Measurements from ENCODE around the gene GALT.

GALT gene

DNA sequence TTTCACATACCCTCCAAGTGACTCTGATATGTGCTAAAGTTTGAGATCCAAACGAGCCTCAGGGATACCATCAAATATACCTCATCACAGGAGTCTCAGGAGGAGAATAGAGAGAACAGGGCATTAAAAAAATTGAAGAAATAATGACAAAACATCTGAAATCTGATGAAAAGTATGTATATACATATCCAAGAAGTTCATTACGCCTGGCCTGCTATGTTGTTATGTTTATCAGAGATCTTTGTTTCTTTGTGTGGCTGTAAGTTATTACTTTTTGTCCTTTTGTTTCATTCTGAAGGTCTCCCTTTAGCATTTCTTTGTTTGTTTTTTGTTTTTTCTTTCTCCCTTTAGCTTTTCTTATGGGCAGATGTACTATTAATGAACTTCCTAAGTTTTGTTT, 47.1 kb downstream of the GALT start:
- H3K4me3 ChIP-seq (ENCODE audit: control insufficient read depth, low read depth, low read length) = no peak overlapping the region
- no peak for TF ChIP-seq CTCF (IDR thresholded peaks at IDR 0.05; ENCODE audit: control insufficient read depth, insufficient read depth, low read depth, low read length, missing control alignments)
- DNase-seq (ENCODE audit: low read depth) = no peak

GRCh38 chr9:34694811-34695210, 48.3 kb downstream of the GALT start:
- TF ChIP-seq CTCF (IDR thresholded peaks at IDR 0.05; ENCODE audit: control insufficient read depth, insufficient read depth, low read depth, low read length, missing control alignments) = no peak
- no peak for DNase-seq (ENCODE audit: low read depth)
- no peak overlapping the region for H3K4me3 ChIP-seq (ENCODE audit: control insufficient read depth, low read depth, low read length)

Data from AG09309 (cell line).